H4 (cell line): ENCODE measurements around the gene HBG2. TPM values are rescaled to one million over a fixed set of nuclear protein-coding genes. Genes with fewer than 3 reads are reported as not detected.

Source experiments
- DNase-seq: peaks from one replicate; pipeline ENCODE4 v3.0.0-alpha.2; 2015; ENCODE audit warnings: low spot score
- total RNA-seq: library from RNA; depleted of rRNA; stranded (reverse); fragments of >200 nt; shearing (Covaris generic); gene quantifications from 2 replicates; pipeline ENCODE4 v1.2.3, GENCODE V29; 2014; rRNA removed

HBG2 gene
- total RNA-seq, 1 experiment from 2014 or later = 2.6 TPM

DNA sequence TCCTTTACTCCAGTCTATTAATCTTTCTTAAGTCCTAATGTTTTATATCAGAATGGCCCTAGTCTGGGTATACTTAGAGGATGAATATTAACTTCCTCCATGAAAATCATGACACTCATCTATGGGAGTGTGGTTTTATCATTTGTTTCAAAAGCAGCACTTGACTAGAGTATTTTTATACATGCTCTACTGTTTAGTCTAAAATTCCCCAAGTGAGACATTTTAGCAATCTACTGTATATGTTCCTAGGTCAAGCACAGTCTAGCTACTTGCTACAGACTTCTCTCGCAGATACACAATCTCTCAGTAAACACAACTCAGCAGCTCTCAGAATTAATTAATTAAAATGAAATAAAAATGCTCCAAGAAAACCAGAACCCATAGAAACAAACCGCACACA, 24.8 kb downstream of the HBG2 start:
- DNase-seq = no peak

- no peak for DNase-seq
These were observed 25.2 kb downstream of the HBG2 start for GRCh38 chr11:5229356-5229755.

DNA sequence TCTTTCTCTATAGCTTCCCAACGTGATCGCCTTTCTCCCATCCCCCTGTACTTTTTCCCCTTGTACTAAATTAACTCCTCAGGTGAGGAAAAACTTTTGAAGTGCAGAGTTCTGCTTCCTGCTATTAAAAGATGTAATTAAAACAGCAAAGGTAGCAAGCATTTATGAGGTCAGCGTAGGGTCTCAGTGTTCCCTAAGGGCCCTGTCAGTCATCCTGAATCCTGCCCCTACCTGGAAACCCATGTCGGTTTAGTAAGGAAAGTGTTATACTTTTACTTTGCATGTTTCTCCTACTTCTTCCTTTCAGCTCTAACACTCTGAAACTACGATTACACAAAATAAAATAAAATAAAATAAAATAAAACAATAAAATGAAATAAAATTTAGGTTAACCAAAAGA, 26.5 kb downstream of the HBG2 start:
- no peak for DNase-seq

- DNase-seq = no peak
These were observed 26.9 kb downstream of the HBG2 start for GRCh38 chr11:5227681-5228080.

DNA sequence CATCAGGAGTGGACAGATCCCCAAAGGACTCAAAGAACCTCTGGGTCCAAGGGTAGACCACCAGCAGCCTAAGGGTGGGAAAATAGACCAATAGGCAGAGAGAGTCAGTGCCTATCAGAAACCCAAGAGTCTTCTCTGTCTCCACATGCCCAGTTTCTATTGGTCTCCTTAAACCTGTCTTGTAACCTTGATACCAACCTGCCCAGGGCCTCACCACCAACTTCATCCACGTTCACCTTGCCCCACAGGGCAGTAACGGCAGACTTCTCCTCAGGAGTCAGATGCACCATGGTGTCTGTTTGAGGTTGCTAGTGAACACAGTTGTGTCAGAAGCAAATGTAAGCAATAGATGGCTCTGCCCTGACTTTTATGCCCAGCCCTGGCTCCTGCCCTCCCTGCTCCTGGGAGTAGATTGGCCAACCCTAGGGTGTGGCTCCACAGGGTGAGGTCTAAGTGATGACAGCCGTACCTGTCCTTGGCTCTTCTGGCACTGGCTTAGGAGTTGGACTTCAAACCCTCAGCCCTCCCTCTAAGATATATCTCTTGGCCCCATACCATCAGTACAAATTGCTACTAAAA, 27.8 kb downstream of the HBG2 start, which contains the start of gene HBB:
Gene HBB (minus strand): TSS at position 340 of the 579 bp plus-strand sequence. CDS start 50 bp downstream, at position 290.
- DNase-seq = no peak

DNA sequence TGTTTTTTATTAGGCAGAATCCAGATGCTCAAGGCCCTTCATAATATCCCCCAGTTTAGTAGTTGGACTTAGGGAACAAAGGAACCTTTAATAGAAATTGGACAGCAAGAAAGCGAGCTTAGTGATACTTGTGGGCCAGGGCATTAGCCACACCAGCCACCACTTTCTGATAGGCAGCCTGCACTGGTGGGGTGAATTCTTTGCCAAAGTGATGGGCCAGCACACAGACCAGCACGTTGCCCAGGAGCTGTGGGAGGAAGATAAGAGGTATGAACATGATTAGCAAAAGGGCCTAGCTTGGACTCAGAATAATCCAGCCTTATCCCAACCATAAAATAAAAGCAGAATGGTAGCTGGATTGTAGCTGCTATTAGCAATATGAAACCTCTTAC, 29.1 kb downstream of the HBG2 start:
- no peak for DNase-seq

GRCh38 chr11:5224538-5225479, 29.8 kb downstream of the HBG2 start:
- no peak for DNase-seq

DNA sequence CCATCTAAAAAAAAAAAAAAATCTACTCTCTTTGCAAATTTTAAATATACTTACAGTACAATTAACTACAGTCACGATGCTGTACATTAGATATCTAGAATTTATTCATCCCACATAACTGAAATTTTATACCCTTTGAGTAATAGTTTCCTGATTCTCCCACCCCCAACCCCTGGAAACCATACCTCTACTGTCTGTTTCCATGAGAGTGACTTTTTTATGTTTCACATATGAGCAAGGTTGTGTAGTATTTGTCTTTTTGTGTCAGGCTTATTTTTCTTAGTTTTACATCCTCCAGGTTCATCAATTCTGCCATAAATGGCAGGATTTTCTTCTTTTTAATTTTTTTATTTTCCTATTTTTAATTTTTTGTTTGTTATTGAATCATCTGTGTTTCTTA, 30.9 kb downstream of the HBG2 start:
- no peak for DNase-seq

DNA sequence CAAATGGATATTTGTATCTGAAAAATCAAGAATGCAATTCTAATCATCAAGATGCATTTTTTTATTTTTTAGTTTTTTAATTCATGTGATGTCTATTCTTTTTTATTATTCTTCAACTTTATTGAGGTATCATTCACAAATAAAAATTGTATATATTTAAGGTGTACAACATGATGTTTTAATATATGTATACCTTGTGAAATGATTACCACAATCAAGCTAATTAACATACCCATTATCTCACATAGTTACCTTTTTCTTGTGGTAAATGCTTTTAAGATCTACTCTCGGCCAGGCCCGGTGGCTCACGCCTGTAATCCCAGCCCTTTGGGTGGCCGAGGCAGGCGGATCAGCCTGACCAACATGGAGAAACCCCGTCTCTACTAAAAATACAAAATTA, 31.4 kb downstream of the HBG2 start:
- no peak for DNase-seq

DNA sequence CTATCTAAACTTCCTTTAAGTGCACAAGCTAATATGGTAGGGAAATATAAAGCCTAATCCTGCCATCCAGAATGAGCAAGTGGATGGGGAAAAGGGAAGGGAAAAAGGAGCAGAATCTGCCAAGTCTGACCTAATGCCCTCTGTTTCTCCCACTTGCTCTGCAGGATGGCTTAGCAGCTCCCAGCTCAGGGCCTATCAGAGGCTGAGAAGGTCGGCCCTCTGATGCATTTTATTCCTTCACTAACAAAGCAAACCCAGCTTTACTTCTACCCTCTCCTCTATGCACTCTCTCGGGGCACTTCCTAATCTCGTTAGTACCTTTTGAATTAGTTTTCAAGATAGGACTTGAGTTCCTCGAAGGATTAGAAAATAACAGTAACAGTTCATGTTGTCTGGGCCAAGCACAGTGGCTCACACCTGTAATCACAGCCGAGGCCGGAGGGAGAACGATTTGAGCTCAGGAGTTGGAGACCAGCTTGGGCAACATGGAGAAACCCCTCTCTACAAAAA, 44.1 kb downstream of the HBG2 start:
- no peak for DNase-seq

DNA sequence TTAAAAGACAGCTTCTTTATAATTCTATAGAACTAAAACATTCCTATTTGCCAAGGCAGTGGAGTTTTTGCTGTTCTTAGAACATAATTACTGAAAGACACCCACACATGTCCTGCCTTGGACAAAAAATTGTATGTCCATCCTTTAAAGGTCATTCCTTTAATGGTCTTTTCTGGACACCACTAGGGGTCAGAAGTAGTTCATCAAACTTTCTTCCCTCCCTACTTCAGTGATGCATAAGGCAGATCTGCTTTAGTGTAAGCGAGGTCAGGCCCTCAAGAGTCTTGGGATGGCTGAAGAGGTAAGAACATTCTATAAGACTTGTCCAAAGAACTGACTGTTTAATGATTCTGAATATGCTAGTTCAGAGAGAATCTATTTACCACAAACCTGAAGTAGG, 49.8 kb downstream of the HBG2 start:
- DNase-seq = peak; percentile 61

DNA sequence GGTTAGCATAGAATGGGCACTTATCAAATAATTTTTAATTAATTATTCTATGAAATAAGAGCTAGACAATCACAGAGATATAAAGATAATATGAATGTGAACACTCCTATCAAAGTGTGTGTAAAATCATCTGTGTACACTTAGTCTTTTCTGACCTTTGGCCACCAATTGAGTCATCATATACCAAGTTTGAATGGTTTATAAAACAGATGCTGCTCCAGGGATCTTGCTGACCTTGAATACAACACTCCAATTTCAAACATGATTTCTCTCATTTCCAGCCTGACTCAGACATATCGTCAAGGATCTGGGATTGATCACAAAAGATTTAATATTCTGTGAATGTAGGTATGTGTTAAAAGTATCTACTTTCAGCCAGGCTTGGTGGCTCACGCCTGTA, 51.2 kb downstream of the HBG2 start:
- DNase-seq = no peak

Other genes starting within 250 kb of the HBG2 start
- gene OR52J3, start 208.3 kb downstream of the HBG2 start, total RNA-seq = not detected in 2 replicates
- gene OR52E2, start 195.2 kb downstream of the HBG2 start, total RNA-seq = 0.23 and 1.8 TPM in 2 replicates
- gene OR52E1, start 185.2 kb downstream of the HBG2 start, total RNA-seq = not detected in 2 replicates
- gene OR52A5, start 116.4 kb downstream of the HBG2 start, total RNA-seq = not detected in 2 replicates
- not detected in 2 replicates for gene OR52A1, start 100.0 kb downstream of the HBG2 start, total RNA-seq
- not detected in 2 replicates for gene OR51V1, start 54.1 kb downstream of the HBG2 start, total RNA-seq
- gene HBB, start 27.7 kb downstream of the HBG2 start, total RNA-seq = not detected in 2 replicates
- not detected in 2 replicates for gene HBD, start 20.3 kb downstream of the HBG2 start, total RNA-seq
- 2.1 TPM in 1 of 2 replicates, not detected in the other for gene HBG1, start 4.9 kb downstream of the HBG2 start, total RNA-seq
- gene HBE1, start 15.2 kb upstream of the HBG2 start, total RNA-seq = 28.6 and 32.7 TPM in 2 replicates
- gene OR51B4, start 47.2 kb upstream of the HBG2 start, total RNA-seq = 1.1 and 6.9 TPM in 2 replicates
- not detected in 2 replicates for gene OR51B2, start 69.5 kb upstream of the HBG2 start, total RNA-seq
- 28.2 and 31.4 TPM in 2 replicates for gene OR51B5, start 88.7 kb upstream of the HBG2 start, total RNA-seq
- not detected in 2 replicates for gene OR51B6, start 96.7 kb upstream of the HBG2 start, total RNA-seq
- gene OR51M1, start 129.0 kb upstream of the HBG2 start, total RNA-seq = not detected in 2 replicates
- not detected in 2 replicates for gene OR51Q1, start 167.3 kb upstream of the HBG2 start, total RNA-seq
- gene OR51I1, start 186.7 kb upstream of the HBG2 start, total RNA-seq = 0.45 TPM in 1 of 2 replicates, not detected in the other
- not detected in 2 replicates for gene OR51I2, start 194.5 kb upstream of the HBG2 start, total RNA-seq
- gene OR52D1, start 233.9 kb upstream of the HBG2 start, total RNA-seq = not detected in 2 replicates